ELF-1 (cell line): ENCODE measurements around the gene LCN1.

ENCODE experiments used
- DNase-seq: peaks from one replicate; pipeline ENCODE4 v3.0.0-alpha.2; 2016; ENCODE audit warnings: low read depth, low spot score

Gene LCN1

GRCh38 chr9:135567311-135567710 lies 46.1 kb downstream of the LCN1 start:
- DNase-seq, result no peak

GRCh38 chr9:135568026-135568425 lies 46.8 kb downstream of the LCN1 start:
- DNase-seq, result no peak

- DNase-seq, result no peak
Observed at GRCh38 chr9:135570456-135570855, 49.2 kb downstream of the LCN1 start.

GRCh38 chr9:135572233-135572632 lies 51.0 kb downstream of the LCN1 start:
- no peak for DNase-seq

GRCh38 chr9:135573124-135573523 lies 51.9 kb downstream of the LCN1 start:
- DNase-seq, result no peak

GRCh38 chr9:135574331-135574730 lies 53.1 kb downstream of the LCN1 start:
- no peak for DNase-seq

- DNase-seq, result no peak
Observed at GRCh38 chr9:135574943-135575342, 53.7 kb downstream of the LCN1 start.
